SJCRH30 (cell line): ENCODE data around the gene NHSL1. TPM values are rescaled to one million over a fixed set of nuclear protein-coding genes. Genes with fewer than 3 reads are reported as not detected.

ENCODE experiments used
- DNase-seq, 2 experiments: peaks; one replicate each; pipeline ENCODE4 v3.0.0-alpha.2; 2015 to 2020
- H3K27ac ChIP-seq: fragments of 250-450 bp; sonication (Bioruptor Pico); 2 replicates; pipeline ENCODE4 v1.5.1; 2020; ENCODE audit warnings: mild to moderate bottlenecking, moderate library complexity
- H3K27me3 ChIP-seq: fragments of 250-450 bp; sonication (Bioruptor Pico); 2 replicates; pipeline ENCODE4 v1.5.1; 2020; ENCODE audit warnings: mild to moderate bottlenecking, moderate library complexity
- H3K36me3 ChIP-seq: fragments of 250-450 bp; sonication (Bioruptor Pico); 2 replicates; pipeline ENCODE4 v1.5.1; 2020; ENCODE audit warnings: mild to moderate bottlenecking, moderate library complexity
- H3K4me1 ChIP-seq: fragments of 250-450 bp; sonication (Bioruptor Pico); 2 replicates; pipeline ENCODE4 v1.5.1; 2020; ENCODE audit warnings: mild to moderate bottlenecking, moderate library complexity
- H3K4me3 ChIP-seq: fragments of 250-450 bp; sonication (Bioruptor Pico); 2 replicates; pipeline ENCODE4 v1.5.1; 2020; ENCODE audit warnings: mild to moderate bottlenecking, moderate library complexity
- H3K9me3 ChIP-seq: fragments of 250-450 bp; sonication (Bioruptor Pico); replicated peaks from 2 replicates; pipeline ENCODE4 v1.5.1; 2020; ENCODE audit warnings: mild to moderate bottlenecking, moderate library complexity
- total RNA-seq: library from RNA; depleted of rRNA; stranded (reverse); fragments of >200 nt; shearing (Covaris generic); gene quantifications from 2 replicates; pipeline ENCODE4 v1.2.3, GENCODE V29; 2014

The NHSL1 gene
- total RNA-seq, 1 experiment from 2014 or later = 4.1 TPM

- H3K27me3 ChIP-seq = no peaks in the 10 kb centered on the region
- H3K4me3 ChIP-seq = no peak overlapping the region
- no peak for DNase-seq
- H3K4me1 ChIP-seq = no peaks in the 10 kb centered on the region
- H3K36me3 ChIP-seq = no peaks in the 10 kb centered on the region
- no peaks in the 10 kb centered on the region; the same call in 1 of the 2 replicates for H3K9me3 ChIP-seq
- no peak overlapping the region for H3K27ac ChIP-seq
These were observed 75.0 kb downstream of the NHSL1 start for GRCh38 chr6:138424004-138424904.

GRCh38 chr6:138422861-138423260 lies 76.4 kb downstream of the NHSL1 start:
- Histone ChIP-seq H3K27ac (no peak overlapping the region), H3K9me3 (no peaks in the 10 kb centered on the region; the same call in 1 of the 2 replicates), H3K36me3 (no peaks in the 10 kb centered on the region), H3K27me3 (no peaks in the 10 kb centered on the region), H3K4me3 (no peak overlapping the region), H3K4me1 (no peaks in the 10 kb centered on the region)
- DNase-seq = no peak

GRCh38 chr6:138421608-138422007 lies 77.7 kb downstream of the NHSL1 start:
- Histone ChIP-seq H3K27ac (no peak overlapping the region), H3K27me3 (no peaks in the 10 kb centered on the region), H3K9me3 (no peaks in the 10 kb centered on the region), H3K36me3 (no peaks in the 10 kb centered on the region), H3K4me1 (no peaks in the 10 kb centered on the region), H3K4me3 (no peak overlapping the region)
- DNase-seq = no peak

- no peaks in the 10 kb centered on the region for H3K9me3 ChIP-seq
- no peaks in the 10 kb centered on the region for H3K27me3 ChIP-seq
- DNase-seq = no peak
- H3K27ac ChIP-seq = no peak overlapping the region
- no peak overlapping the region for H3K4me3 ChIP-seq
- no peaks in the 10 kb centered on the region for H3K36me3 ChIP-seq
- H3K4me1 ChIP-seq = no peaks in the 10 kb centered on the region
These were observed 78.2 kb downstream of the NHSL1 start for GRCh38 chr6:138421089-138421488.

GRCh38 chr6:138420356-138420755 lies 78.9 kb downstream of the NHSL1 start:
- Histone ChIP-seq H3K4me1 (no peaks in the 10 kb centered on the region), H3K27ac (no peak overlapping the region), H3K36me3 (no peaks in the 10 kb centered on the region), H3K9me3 (no peaks in the 10 kb centered on the region), H3K4me3 (no peak overlapping the region), H3K27me3 (no peaks in the 10 kb centered on the region)
- no peak for DNase-seq

GRCh38 chr6:138419766-138420165 lies 79.5 kb downstream of the NHSL1 start:
- DNase-seq = no peak
- H3K4me1 ChIP-seq = no peaks in the 10 kb centered on the region
- no peaks in the 10 kb centered on the region for H3K36me3 ChIP-seq
- no peaks in the 10 kb centered on the region for H3K9me3 ChIP-seq
- no peak overlapping the region for H3K4me3 ChIP-seq
- no peak overlapping the region for H3K27ac ChIP-seq
- no peaks in the 10 kb centered on the region for H3K27me3 ChIP-seq

- H3K27me3 ChIP-seq = no peaks in the 10 kb centered on the region
- DNase-seq = no peak
These were observed 81.1 kb downstream of the NHSL1 start for GRCh38 chr6:138418118-138418742.

GRCh38 chr6:138417493-138418117 lies 81.7 kb downstream of the NHSL1 start:
- no peaks in the 10 kb centered on the region for H3K27me3 ChIP-seq
- DNase-seq = no peak
- no peak overlapping the region for H3K27ac ChIP-seq
- H3K9me3 ChIP-seq = no peaks in the 10 kb centered on the region
- no peaks in the 10 kb centered on the region for H3K4me1 ChIP-seq
- no peak overlapping the region for H3K4me3 ChIP-seq
- H3K36me3 ChIP-seq = peaks cover 10% of the 10 kb centered on the region; the same call in 1 of the 2 replicates

More at GRCh38 chr6:138418118-138418742, 81.1 kb downstream of the NHSL1 start:
- no peak overlapping the region for H3K27ac ChIP-seq
- peaks cover 4% of the 10 kb centered on the region; the same call in 1 of the 2 replicates for H3K36me3 ChIP-seq
- no peaks in the 10 kb centered on the region for H3K4me1 ChIP-seq
- H3K4me3 ChIP-seq = no peak overlapping the region
- no peaks in the 10 kb centered on the region for H3K9me3 ChIP-seq

- no peak overlapping the region for H3K4me3 ChIP-seq
- no peak overlapping the region for H3K27ac ChIP-seq
- no peaks in the 10 kb centered on the region for H3K4me1 ChIP-seq
- H3K36me3 ChIP-seq = peaks cover 22% of the 10 kb centered on the region
- H3K9me3 ChIP-seq = no peaks in the 10 kb centered on the region
- no peak for DNase-seq
- H3K27me3 ChIP-seq = no peaks in the 10 kb centered on the region
These were observed 83.1 kb downstream of the NHSL1 start for GRCh38 chr6:138416206-138416605.

- no peak overlapping the region for H3K27ac ChIP-seq
- no peak for DNase-seq
- peaks cover 23% of the 10 kb centered on the region for H3K36me3 ChIP-seq
- H3K4me1 ChIP-seq = no peaks in the 10 kb centered on the region
- H3K27me3 ChIP-seq = no peaks in the 10 kb centered on the region
- H3K4me3 ChIP-seq = no peak overlapping the region
- H3K9me3 ChIP-seq = no peaks in the 10 kb centered on the region
These were observed 84.2 kb downstream of the NHSL1 start for GRCh38 chr6:138415125-138415524.

- no peak overlapping the region for H3K27ac ChIP-seq
These were observed 88.1 kb downstream of the NHSL1 start for GRCh38 chr6:138410972-138411880.

GRCh38 chr6:138410048-138410735 lies 89.1 kb downstream of the NHSL1 start:
- peaks cover 34% of the 10 kb centered on the region for H3K36me3 ChIP-seq
- DNase-seq = no peak
- no peaks in the 10 kb centered on the region for H3K4me1 ChIP-seq
- no peak overlapping the region for H3K4me3 ChIP-seq
- no peaks in the 10 kb centered on the region for H3K9me3 ChIP-seq
- H3K27ac ChIP-seq = no peak overlapping the region
- H3K27me3 ChIP-seq = no peaks in the 10 kb centered on the region

More at GRCh38 chr6:138410972-138411880, 88.1 kb downstream of the NHSL1 start:
- H3K36me3 ChIP-seq = peaks cover 30% of the 10 kb centered on the region
- no peaks in the 10 kb centered on the region for H3K9me3 ChIP-seq
- no peak overlapping the region for H3K4me3 ChIP-seq
- no peaks in the 10 kb centered on the region for H3K4me1 ChIP-seq
- DNase-seq = no peak
- no peaks in the 10 kb centered on the region for H3K27me3 ChIP-seq

GRCh38 chr6:138406443-138406842 lies 92.9 kb downstream of the NHSL1 start:
- H3K4me1 ChIP-seq = no peaks in the 10 kb centered on the region
- H3K9me3 ChIP-seq = no peaks in the 10 kb centered on the region
- peaks cover 14% of the 10 kb centered on the region for H3K36me3 ChIP-seq
- H3K4me3 ChIP-seq = no peak overlapping the region
- H3K27me3 ChIP-seq = no peaks in the 10 kb centered on the region
- no peak overlapping the region for H3K27ac ChIP-seq
- DNase-seq = no peak
